ENCODE data around the gene WWC2.

DNA sequence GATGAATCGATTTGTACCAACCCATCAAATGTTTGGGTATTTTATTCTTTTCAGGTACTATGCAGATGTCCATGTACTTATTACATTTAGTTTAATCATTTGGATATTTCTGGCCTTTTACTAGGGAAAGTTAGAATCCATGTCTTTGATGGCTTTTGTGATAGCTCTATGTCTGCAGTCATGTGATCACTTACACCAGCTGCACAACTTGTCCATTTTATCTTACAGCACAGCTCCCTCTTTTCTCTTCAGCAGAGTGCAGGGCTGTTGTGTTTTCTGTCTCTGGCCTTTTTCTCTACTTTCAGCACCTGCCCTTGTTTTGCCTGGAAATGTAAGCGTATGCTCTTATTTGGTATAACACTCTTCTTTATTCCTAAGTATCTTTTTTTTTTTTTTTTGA is 30.6 kb downstream of the WWC2 start:
- TF ChIP-seq, protein P1, sequence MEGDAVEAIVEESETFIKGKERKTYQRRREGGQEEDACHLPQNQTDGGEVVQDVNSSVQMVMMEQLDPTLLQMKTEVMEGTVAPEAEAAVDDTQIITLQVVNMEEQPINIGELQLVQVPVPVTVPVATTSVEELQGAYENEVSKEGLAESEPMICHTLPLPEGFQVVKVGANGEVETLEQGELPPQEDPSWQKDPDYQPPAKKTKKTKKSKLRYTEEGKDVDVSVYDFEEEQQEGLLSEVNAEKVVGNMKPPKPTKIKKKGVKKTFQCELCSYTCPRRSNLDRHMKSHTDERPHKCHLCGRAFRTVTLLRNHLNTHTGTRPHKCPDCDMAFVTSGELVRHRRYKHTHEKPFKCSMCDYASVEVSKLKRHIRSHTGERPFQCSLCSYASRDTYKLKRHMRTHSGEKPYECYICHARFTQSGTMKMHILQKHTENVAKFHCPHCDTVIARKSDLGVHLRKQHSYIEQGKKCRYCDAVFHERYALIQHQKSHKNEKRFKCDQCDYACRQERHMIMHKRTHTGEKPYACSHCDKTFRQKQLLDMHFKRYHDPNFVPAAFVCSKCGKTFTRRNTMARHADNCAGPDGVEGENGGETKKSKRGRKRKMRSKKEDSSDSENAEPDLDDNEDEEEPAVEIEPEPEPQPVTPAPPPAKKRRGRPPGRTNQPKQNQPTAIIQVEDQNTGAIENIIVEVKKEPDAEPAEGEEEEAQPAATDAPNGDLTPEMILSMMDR (IDR thresholded peaks at IDR 0.05; ENCODE audit: borderline replicate concordance, extremely low read depth, low read length, poor library complexity, severe bottlenecking) = no peak
- TF ChIP-seq EZH2 (IDR thresholded peaks at IDR 0.05; ENCODE audit: borderline replicate concordance, low read depth, low read length, severe bottlenecking) = no peak
